HG03060 (cell line): ENCODE data around the gene KCNG1.

Source experiments
- ATAC-seq: cut with Tn5 transposase; IDR thresholded peaks from one replicate; pipeline ENCODE4 v1.9.1; 2021; ENCODE audit warnings: low read depth, moderate number of reproducible peaks; ENCODE audit not compliant: unreplicated experiment

The KCNG1 gene

GRCh38 chr20:51014797-51015722 lies 7.8 kb downstream of the KCNG1 start:
- ATAC-seq, result no peak

- no peak for ATAC-seq
Measured at GRCh38 chr20:51013577-51014330, 9.2 kb downstream of the KCNG1 start.

GRCh38 chr20:51012357-51012756 lies 10.6 kb downstream of the KCNG1 start:
- no peak for ATAC-seq

GRCh38 chr20:51011479-51011878 lies 11.4 kb downstream of the KCNG1 start:
- no peak for ATAC-seq

GRCh38 chr20:51010932-51011331 lies 12.0 kb downstream of the KCNG1 start:
- no peak for ATAC-seq

- no peak for ATAC-seq
Measured at GRCh38 chr20:51010043-51010365, 12.9 kb downstream of the KCNG1 start.

GRCh38 chr20:51009303-51010042 lies 13.4 kb downstream of the KCNG1 start:
- no peak for ATAC-seq

- ATAC-seq, result no peak
Measured at GRCh38 chr20:51008718-51009117, 14.2 kb downstream of the KCNG1 start.

GRCh38 chr20:51005214-51005613 lies 17.7 kb downstream of the KCNG1 start:
- ATAC-seq, result no peak

- no peak for ATAC-seq
Measured at GRCh38 chr20:51004781-51005180, 18.1 kb downstream of the KCNG1 start.

GRCh38 chr20:51004305-51004727 lies 18.6 kb downstream of the KCNG1 start:
- no peak for ATAC-seq

- ATAC-seq, result no peak
Measured at GRCh38 chr20:51003753-51004152, 19.2 kb downstream of the KCNG1 start.

- no peak for ATAC-seq
Measured at GRCh38 chr20:51002633-51003032, 20.3 kb downstream of the KCNG1 start.

- no peak for ATAC-seq
Measured at GRCh38 chr20:51001430-51002265, 21.3 kb downstream of the KCNG1 start.

- no peak for ATAC-seq
Measured at GRCh38 chr20:50999355-50999754, 23.6 kb downstream of the KCNG1 start.

- no peak for ATAC-seq
Measured at GRCh38 chr20:50996901-50997865, 25.7 kb downstream of the KCNG1 start.

- ATAC-seq, result no peak
Measured at GRCh38 chr20:50995506-50995905, 27.4 kb downstream of the KCNG1 start.

GRCh38 chr20:50993876-50994275 lies 29.0 kb downstream of the KCNG1 start:
- ATAC-seq, result no peak
